ENCODE data around the gene GNG11.
"Not testable (repeated sequence)": the region's sequence is repeated elsewhere in the genome, so short reads cannot be mapped to it uniquely, and the experiment has no call there.

GNG11 gene

DNA sequence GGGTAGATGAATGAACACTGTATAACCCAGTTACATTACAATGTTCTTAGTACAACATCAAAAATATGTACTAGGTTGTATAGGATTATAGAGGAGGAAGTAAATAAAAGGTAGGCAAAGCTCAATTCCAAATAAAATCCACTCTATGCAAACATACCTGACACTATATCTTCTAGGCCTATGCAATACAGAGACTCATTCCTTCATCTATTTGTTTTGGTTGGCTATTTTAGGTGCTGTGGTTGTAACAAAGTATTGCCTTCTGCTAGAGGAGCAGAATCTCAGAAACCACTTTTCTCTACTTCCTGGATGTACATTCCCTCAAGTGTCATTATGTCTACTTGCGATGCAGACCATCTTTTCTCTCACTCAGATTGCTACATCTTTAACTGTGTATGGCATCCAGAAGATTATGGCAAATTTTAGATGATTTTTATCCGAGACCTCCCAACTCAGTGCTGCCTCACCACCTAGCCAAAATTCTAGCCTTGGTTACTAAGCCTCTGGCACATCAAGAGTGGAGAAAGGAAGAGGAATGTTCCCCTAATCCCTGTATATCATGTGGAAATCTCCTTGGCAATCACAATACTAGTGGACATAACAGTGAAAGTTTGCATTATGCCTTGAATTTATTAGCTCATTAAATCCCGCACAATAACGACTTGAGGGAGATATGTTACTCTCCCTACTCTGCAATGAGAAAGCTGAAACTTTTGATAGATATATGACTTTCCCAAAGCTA lies 25.5 kb upstream of the GNG11 start:
- no peak overlapping the region for H3K4me3 Mint-ChIP-seq
- H3K4me1 Mint-ChIP-seq (ENCODE audit: low read depth): no peaks in the 10 kb centered on the region
- H3K27me3 Mint-ChIP-seq: peaks cover 5% of the 10 kb centered on the region
- no peaks in the 10 kb centered on the region for H3K9me3 Mint-ChIP-seq (ENCODE audit: low read depth)
- H3K27ac Mint-ChIP-seq: no peak overlapping the region
- no peaks in the 10 kb centered on the region for H3K36me3 Mint-ChIP-seq

DNA sequence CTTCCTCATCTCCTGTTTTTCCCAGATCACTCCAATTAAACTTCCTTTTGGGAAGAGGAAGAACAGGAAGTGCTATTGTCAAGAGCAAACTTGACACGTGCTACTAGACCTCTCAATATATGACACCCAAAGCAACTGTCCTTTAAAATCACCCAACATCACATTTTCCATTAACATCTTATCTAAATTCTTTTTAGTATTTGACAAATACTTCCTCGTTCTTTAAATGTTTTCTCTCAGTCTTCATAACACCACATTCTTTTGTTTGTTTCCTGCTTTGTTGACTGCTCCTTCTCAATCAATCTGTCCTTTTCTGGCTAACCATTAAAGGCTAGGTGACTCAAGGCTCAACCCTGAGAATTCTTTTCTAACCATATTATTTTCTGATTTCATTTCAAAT lies 23.9 kb upstream of the GNG11 start:
- peaks cover 2% of the 10 kb centered on the region for H3K27me3 Mint-ChIP-seq
- H3K9me3 Mint-ChIP-seq (ENCODE audit: low read depth): no peaks in the 10 kb centered on the region
- H3K4me1 Mint-ChIP-seq (ENCODE audit: low read depth): no peaks in the 10 kb centered on the region
- no peak overlapping the region for H3K4me3 Mint-ChIP-seq
- H3K36me3 Mint-ChIP-seq: no peaks in the 10 kb centered on the region
- H3K27ac Mint-ChIP-seq: no peak overlapping the region

DNA sequence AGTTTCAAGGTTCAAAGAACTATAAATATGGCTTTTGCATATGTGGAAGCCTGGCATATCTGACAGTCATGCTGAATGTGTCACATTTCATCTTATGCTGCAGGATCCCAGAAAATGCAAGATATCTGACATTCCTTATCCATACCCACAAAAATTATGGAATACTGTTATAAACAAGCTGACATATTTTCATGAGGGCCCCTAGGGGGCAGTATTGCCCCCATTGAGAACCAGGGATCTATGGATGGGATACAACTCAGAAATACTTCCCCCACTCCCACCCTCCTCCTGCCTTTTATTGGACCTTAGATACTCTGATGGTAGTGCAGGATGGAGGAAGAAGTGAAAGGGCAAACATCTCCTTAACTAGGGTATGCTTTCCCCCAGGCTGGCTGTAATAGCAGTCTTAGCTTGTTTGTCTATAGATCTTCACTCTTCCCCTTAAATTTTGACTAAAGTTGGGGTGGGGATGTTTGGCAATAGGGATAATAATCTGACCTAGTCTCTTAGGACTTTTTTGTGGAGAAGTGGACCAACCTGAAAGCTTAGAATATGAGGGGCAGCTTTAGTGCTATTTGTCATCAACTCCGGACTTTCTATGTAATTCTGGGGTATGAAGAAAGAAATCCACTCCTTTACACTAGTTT lies 18.6 kb upstream of the GNG11 start:
- H3K4me3 Mint-ChIP-seq: no peak overlapping the region
- no peaks in the 10 kb centered on the region for H3K4me1 Mint-ChIP-seq (ENCODE audit: low read depth)
- H3K27ac Mint-ChIP-seq: no peak overlapping the region
- no peaks in the 10 kb centered on the region for H3K9me3 Mint-ChIP-seq (ENCODE audit: low read depth)
- H3K27me3 Mint-ChIP-seq: peaks cover 2% of the 10 kb centered on the region
- no peaks in the 10 kb centered on the region for H3K36me3 Mint-ChIP-seq

DNA sequence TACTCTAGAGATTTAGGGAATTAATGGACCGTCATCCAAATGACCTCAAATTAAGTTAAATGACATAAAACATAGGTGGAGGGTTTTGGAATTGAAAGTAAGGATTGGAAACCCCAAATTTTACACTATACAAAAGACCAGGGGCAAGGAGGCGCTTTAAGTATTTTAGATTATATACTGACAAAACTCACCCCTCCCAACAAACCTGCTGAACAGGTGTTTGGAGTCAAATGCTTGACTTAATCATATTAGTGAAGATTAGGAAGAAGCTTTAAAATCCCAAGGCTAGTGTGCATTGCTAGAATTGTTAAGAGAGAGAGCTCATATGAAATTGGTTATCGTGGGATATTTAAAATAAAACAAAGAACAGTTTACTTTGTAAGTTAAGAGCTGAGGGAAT lies 15.3 kb upstream of the GNG11 start, which contains the start of gene GNGT1:
GNGT1 (plus strand) TSS at position 301 of the 400 bp plus-strand sequence. CDS start 180 bp downstream, outside the sequence.
- Mint-ChIP-seq H3K36me3 (no peaks in the 10 kb centered on the region), H3K4me3 (no peak within 1 kb of the TSS), H3K27ac (no peak within 1 kb of the TSS), H3K4me1 (ENCODE audit: low read depth) (no peaks in the 10 kb centered on the region), H3K27me3 (no peaks in the 10 kb centered on the region), H3K9me3 (ENCODE audit: low read depth) (no peaks in the 10 kb centered on the region)

DNA sequence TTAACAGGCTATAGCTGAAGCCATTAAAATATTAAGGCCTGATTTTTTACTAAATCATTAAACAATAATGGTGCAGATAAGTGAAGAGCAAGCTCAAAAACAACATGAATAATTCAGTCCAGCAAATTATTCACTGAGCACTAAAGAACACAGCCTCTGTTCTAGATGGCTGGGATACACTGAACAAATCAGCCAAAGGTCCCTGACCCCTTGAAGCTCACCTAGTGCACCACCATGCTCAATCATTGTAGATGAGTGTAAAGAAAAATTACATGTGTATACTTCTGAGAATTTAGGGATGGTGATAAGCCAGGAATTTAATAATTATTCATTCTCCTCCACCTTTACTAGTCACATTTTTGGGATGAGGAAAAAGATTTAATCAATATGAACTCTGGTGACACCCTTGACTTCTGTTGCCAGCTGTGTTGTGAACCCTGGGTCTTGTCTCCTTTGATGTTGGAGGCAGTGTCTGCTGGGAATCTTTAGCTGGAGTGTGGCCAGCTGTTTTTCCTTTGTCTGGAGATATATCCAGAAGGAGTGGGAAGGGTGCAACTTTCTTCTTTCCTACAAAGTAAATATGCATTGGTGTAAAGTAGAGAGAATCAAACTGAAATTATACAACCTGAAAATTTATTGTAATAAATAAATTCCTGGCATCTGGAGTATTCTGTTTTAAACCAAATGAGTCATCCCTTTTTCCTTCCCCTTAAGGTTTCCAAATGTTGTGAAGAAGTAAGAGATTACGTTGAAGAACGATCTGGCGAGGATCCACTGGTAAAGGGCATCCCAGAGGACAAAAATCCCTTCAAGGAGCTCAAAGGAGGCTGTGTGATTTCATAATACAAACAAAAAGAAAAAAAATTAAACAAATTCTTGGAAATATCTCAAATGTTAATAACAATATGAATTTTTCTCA lies 11.2 kb upstream of the GNG11 start:
- Mint-ChIP-seq H3K9me3 (ENCODE audit: low read depth) (no peaks in the 10 kb centered on the region), H3K36me3 (no peaks in the 10 kb centered on the region), H3K27me3 (no peaks in the 10 kb centered on the region), H3K4me1 (ENCODE audit: low read depth) (no peaks in the 10 kb centered on the region), H3K27ac (no peak overlapping the region), H3K4me3 (no peak overlapping the region)

DNA sequence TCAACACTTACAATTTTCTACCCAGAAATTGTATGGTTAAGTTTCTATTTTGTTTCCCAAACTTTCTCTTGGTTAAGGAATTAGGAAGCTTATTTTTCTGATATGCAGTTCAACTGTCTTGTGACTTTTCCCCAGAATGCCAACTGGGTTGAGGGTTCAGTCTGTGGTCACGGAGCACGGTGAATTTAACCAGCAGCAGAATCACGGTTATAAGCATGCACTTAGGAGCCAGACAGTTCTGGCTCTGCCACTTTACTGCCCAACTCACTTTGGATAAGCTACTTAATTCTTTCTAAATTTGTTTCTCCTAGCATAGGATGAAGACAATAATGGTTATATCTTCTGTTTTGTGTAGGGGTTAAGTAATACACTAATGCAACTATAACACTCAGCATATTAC lies 10.3 kb upstream of the GNG11 start:
- not testable (repeated sequence) for H3K9me3 Mint-ChIP-seq (ENCODE audit: low read depth); H3K27me3 Mint-ChIP-seq; H3K36me3 Mint-ChIP-seq; H3K27ac Mint-ChIP-seq; H3K4me3 Mint-ChIP-seq; H3K4me1 Mint-ChIP-seq (ENCODE audit: low read depth)

GRCh38 chr7:93911661-93912060 lies 9.9 kb upstream of the GNG11 start:
- H3K27ac Mint-ChIP-seq; H3K4me3 Mint-ChIP-seq; H3K4me1 Mint-ChIP-seq (ENCODE audit: low read depth); H3K27me3 Mint-ChIP-seq; H3K36me3 Mint-ChIP-seq; H3K9me3 Mint-ChIP-seq (ENCODE audit: low read depth): not testable (repeated sequence)

DNA sequence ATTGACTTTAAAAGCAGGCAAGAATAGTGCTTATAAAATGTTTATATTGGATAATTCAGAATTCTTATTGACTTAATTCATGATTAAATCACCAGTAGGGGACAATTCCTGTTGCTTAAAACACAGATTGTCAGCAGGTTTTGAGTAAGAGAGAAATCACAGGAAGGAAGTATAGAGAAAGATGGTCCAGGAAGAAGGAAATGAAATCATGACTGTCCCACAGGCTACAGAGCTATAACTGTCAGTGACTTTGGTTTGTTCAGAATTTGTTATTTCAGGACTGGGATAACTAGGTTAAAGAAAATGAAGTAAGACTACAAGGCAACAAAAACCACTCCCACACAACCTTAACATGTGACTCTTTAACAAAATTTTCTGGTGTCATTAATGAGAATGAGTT lies 8.3 kb upstream of the GNG11 start:
- peaks cover 6% of the 10 kb centered on the region for H3K27me3 Mint-ChIP-seq
- no peaks in the 10 kb centered on the region for H3K9me3 Mint-ChIP-seq (ENCODE audit: low read depth)
- no peaks in the 10 kb centered on the region for H3K36me3 Mint-ChIP-seq
- H3K4me3 Mint-ChIP-seq: no peak overlapping the region
- H3K4me1 Mint-ChIP-seq (ENCODE audit: low read depth): no peaks in the 10 kb centered on the region
- H3K27ac Mint-ChIP-seq: no peak overlapping the region

GRCh38 chr7:93914581-93915066 lies 6.9 kb upstream of the GNG11 start:
- no peaks in the 10 kb centered on the region for H3K4me1 Mint-ChIP-seq (ENCODE audit: low read depth)
- H3K27ac Mint-ChIP-seq: no peak overlapping the region
- no peaks in the 10 kb centered on the region for H3K36me3 Mint-ChIP-seq
- peaks cover 6% of the 10 kb centered on the region for H3K27me3 Mint-ChIP-seq
- no peaks in the 10 kb centered on the region for H3K9me3 Mint-ChIP-seq (ENCODE audit: low read depth)
- no peak overlapping the region for H3K4me3 Mint-ChIP-seq

DNA sequence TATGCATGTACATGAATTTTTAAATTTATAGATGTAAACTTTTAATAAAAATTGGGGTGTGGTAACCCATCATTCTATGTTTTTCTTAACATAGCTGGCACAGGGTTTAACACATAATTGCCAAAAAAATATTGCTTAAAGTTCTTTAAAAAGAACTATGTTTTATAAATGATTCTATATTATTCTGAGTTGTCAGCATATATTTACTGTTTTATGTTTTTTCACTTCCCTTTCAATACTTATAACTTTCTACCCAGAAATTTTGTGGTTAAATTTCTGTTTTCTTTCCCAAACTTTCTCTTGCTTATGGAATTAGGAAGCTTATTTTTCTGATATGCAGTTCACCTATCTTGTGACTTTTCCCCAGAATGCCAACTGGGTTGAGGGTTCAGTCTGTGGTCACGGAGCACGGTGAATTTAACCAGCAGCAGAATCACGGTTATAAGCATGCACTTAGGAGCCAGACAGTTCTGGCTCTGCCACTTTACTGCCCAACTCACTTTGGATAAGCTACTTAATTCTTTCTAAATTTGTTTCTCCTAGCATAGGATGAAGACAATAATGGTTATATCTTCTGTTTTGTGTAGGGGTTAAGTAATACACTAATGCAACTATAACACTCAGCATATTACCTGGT lies 6.2 kb upstream of the GNG11 start:
- not testable (repeated sequence) for H3K36me3 Mint-ChIP-seq; H3K27me3 Mint-ChIP-seq; H3K9me3 Mint-ChIP-seq (ENCODE audit: low read depth); H3K4me1 Mint-ChIP-seq (ENCODE audit: low read depth); H3K27ac Mint-ChIP-seq; H3K4me3 Mint-ChIP-seq

GRCh38 chr7:93915888-93916287 lies 5.6 kb upstream of the GNG11 start:
- H3K27me3 Mint-ChIP-seq: peaks cover 13% of the 10 kb centered on the region
- not testable (repeated sequence) for H3K4me3 Mint-ChIP-seq, H3K27ac Mint-ChIP-seq

DNA sequence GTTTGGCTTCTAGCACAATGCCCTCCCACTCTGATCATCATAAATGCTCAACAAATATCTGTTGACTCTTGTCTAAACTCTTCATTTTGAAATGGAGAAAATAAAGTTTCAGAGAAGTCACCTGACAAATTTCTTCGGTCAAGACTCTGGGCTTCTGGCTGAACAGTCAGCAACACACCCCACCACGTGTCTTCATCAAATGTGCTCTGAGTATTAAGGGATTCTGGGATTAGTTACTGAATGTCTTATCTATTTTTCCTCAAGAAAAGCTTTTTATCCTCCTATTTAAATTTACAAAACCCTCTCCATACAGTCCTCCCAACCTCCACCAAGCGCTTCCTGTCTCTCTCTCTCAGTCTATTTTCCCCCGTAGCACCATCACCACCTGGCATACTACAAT lies 5.2 kb upstream of the GNG11 start:
- peaks cover 17% of the 10 kb centered on the region for H3K27me3 Mint-ChIP-seq
- not testable (repeated sequence) for H3K9me3 Mint-ChIP-seq (ENCODE audit: low read depth); H3K36me3 Mint-ChIP-seq

More at GRCh38 chr7:93915888-93916287, 5.6 kb upstream of the GNG11 start:
- H3K36me3 Mint-ChIP-seq; H3K9me3 Mint-ChIP-seq (ENCODE audit: low read depth); H3K4me1 Mint-ChIP-seq (ENCODE audit: low read depth): not testable (repeated sequence)

GRCh38 chr7:93920496-93921182 lies 896 bp upstream of the GNG11 start:
- Mint-ChIP-seq H3K27ac (no peak overlapping the region), H3K4me1 (ENCODE audit: low read depth) (peaks cover 7% of the 10 kb centered on the region), H3K4me3 (no peak overlapping the region)

More for the DNA sequence above, 5.2 kb upstream of the GNG11 start:
- H3K4me3 Mint-ChIP-seq; H3K27ac Mint-ChIP-seq; H3K4me1 Mint-ChIP-seq (ENCODE audit: low read depth): not testable (repeated sequence)

GRCh38 chr7:93921186-93921585 lies 349 bp upstream of the GNG11 start:
- H3K36me3 Mint-ChIP-seq: no peaks in the 10 kb centered on the region
- peaks cover 24% of the 10 kb centered on the region for H3K27me3 Mint-ChIP-seq
- no peak overlapping the region for H3K27ac Mint-ChIP-seq
- peaks cover 7% of the 10 kb centered on the region for H3K4me1 Mint-ChIP-seq (ENCODE audit: low read depth)
- H3K4me3 Mint-ChIP-seq: peak overlapping the region; percentile 59
- no peaks in the 10 kb centered on the region for H3K9me3 Mint-ChIP-seq (ENCODE audit: low read depth)

More at GRCh38 chr7:93920496-93921182, 896 bp upstream of the GNG11 start:
- Mint-ChIP-seq H3K27me3 (peaks cover 24% of the 10 kb centered on the region), H3K36me3 (no peaks in the 10 kb centered on the region), H3K9me3 (ENCODE audit: low read depth) (no peaks in the 10 kb centered on the region)
